CD4-positive, alpha-beta memory T cell (primary cell): ENCODE measurements around the gene BCL11A. TPM values are rescaled to one million over a fixed set of nuclear protein-coding genes. Genes with fewer than 3 reads are reported as not detected.

ENCODE experiments used
- CTCF ChIA-PET: fragments of 350-600 bp; sonication (Branson Sonifier 250); formaldehyde crosslinking; loops from one replicate; lab custom pipeline; 2021; ENCODE audit warnings: inconsistent platforms; ENCODE audit not compliant: partially characterized antibody; lab: Charles Lee
- POLR2A ChIA-PET: fragments of 350-600 bp; sonication (Branson Sonifier 250); formaldehyde crosslinking; loops from one replicate; lab custom pipeline; 2021; ENCODE audit not compliant: partially characterized antibody; lab: Charles Lee
- DNase-seq, 5 donors: peaks; one replicate each; pipeline versions ENCODE4 v3.0.0 to v3.0.0-alpha.2; 2020 to 2022; ENCODE audit warnings: mixed read lengths in 1 of 5
- H3K27ac ChIP-seq: one replicate; pipeline ENCODE4 v1.7.0; 2013; ENCODE audit warnings: low read depth, low read length
- H3K27me3 ChIP-seq: 2 replicates; pipeline ENCODE4 v1.7.0; 2013; ENCODE audit warnings: mild to moderate bottlenecking, low read length, moderate library complexity; ENCODE audit not compliant: insufficient read depth
- H3K36me3 ChIP-seq: 2 replicates; pipeline ENCODE4 v1.7.0; 2013; ENCODE audit warnings: mild to moderate bottlenecking, low read length, moderate library complexity; ENCODE audit not compliant: insufficient read depth
- H3K4me1 ChIP-seq: 2 replicates; pipeline ENCODE4 v1.7.0; 2013; ENCODE audit warnings: mild to moderate bottlenecking, low read length, moderate library complexity; ENCODE audit not compliant: insufficient read depth
- H3K4me3 ChIP-seq, 2 donors: one replicate each; pipeline ENCODE4 v1.7.0; 2013; ENCODE audit warnings: low read length in 2 of 2, mild to moderate bottlenecking in 1 of 2
- H3K9me3 ChIP-seq, 2 donors: one replicate each; pipeline ENCODE4 v1.7.0; 2013; ENCODE audit warnings: low read length in 2 of 2, control low read depth in 1 of 2; ENCODE audit not compliant: control insufficient read depth in 1 of 2
- H3K27ac Mint-ChIP-seq, 7 donors: one replicate each; pipeline ENCODE4 v1.8.0; 2020 to 2021; ENCODE audit warnings: mixed read lengths in 7 of 7, mild to moderate bottlenecking in 6 of 7, inconsistent platforms in 3 of 7, moderate library complexity in 3 of 7
- H3K27me3 Mint-ChIP-seq, 2 donors: one replicate each; pipeline ENCODE4 v1.8.0; 2020 to 2021; ENCODE audit warnings: mixed read lengths in 2 of 2
- H3K36me3 Mint-ChIP-seq, 2 donors: one replicate each; pipeline ENCODE4 v1.8.0; 2020 to 2021; ENCODE audit warnings: mixed read lengths in 2 of 2, inconsistent platforms in 1 of 2, mild to moderate bottlenecking in 1 of 2
- H3K4me1 Mint-ChIP-seq, 4 donors: one replicate each; pipeline ENCODE4 v1.8.0; 2020 to 2021; ENCODE audit warnings: mixed read lengths in 4 of 4, mild to moderate bottlenecking in 1 of 4
- H3K4me3 Mint-ChIP-seq, 8 donors: one replicate each; pipeline ENCODE4 v1.8.0; 2020 to 2021; ENCODE audit warnings: mixed read lengths in 8 of 8, mild to moderate bottlenecking in 7 of 8, moderate library complexity in 6 of 8, inconsistent platforms in 3 of 8
- H3K9me3 Mint-ChIP-seq, 8 donors: one replicate each; pipeline ENCODE4 v1.8.0; 2020 to 2021; ENCODE audit warnings: mixed read lengths in 8 of 8, mild to moderate bottlenecking in 5 of 8, inconsistent platforms in 3 of 8, moderate library complexity in 1 of 8
- intact Hi-C: fragments of 100-400 bp; cut with micrococcal nuclease; formaldehyde crosslinking; loops from one replicate; pipeline ENCODE4 v1.15.1; 2023
- polyA plus RNA-seq, 2 donors: library from polyadenylated mRNA; unstranded; fragments of 300-500 nt; fragmentation: Illumina TruSeq; gene quantifications; one replicate each; pipeline ENCODE4 v1.2.3, GENCODE V29; 2021
- total RNA-seq, 2 experiments: library from RNA; stranded (reverse); gene quantifications; one replicate each; pipeline ENCODE4 v1.2.3, GENCODE V29; 2021

The BCL11A gene
- total and polyA plus RNA-seq, 4 experiments from 2014 or later, result 0.12 to 1.6 TPM; not detected in 2

DNA sequence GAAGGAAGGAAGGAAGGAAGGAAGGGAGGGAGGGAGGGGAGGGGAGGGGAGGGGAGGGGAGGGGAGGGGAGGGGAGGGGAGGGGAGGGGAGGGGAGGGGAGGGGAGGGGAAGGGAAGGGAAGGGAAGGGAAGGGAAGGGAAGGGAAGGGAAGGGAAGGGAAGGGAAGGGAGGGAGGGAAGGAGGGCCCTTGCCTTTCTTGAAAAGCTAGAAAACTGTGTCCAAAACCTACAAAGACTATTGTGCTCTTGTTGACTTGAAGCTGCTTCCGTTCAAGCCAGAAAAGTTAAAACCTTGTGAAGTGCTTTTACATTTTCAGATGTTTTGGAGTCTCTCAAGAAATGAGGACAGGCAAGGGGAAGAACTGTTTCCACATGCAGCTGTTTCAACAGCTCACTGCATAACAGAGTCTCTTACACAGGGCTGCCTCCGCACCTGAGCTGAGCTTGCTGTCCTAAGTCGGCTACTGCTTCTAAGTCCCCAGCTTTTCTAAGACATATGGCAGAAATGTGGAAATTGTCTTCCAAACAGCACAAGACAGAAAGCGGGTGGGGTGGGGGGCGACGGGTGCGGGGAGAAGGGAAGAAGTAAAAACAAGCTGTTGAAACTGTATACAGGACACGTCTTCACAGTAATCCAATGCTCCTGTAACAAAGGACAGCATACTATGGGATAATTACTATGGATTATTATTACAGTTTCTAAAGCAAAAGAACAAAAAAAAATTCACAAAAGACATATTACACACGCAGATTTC lies 46.1 kb downstream of the BCL11A start:
- Histone ChIP-seq H3K27ac (no peak overlapping the region), H3K4me3 (no peak overlapping the region), H3K4me1 (no peaks in the 10 kb centered on the region), H3K36me3 (no peaks in the 10 kb centered on the region), H3K9me3 (no peaks in the 10 kb centered on the region), H3K27me3 (peaks cover 3% of the 10 kb centered on the region)
- POLR2A ChIA-PET, result no interaction called here
- H3K27me3 Mint-ChIP-seq, result peaks cover 20 to 21% of the 10 kb centered on the region in 2 donors
- no peaks in the 10 kb centered on the region for H3K4me1 Mint-ChIP-seq
- CTCF ChIA-PET, result no interaction called here
- intact Hi-C loops, result no loop called here
- no peak for DNase-seq
- no peaks in the 10 kb centered on the region for H3K36me3 Mint-ChIP-seq
- H3K27ac Mint-ChIP-seq, result no peak overlapping the region
- no peaks in the 10 kb centered on the region for H3K9me3 Mint-ChIP-seq
- no peak overlapping the region for H3K4me3 Mint-ChIP-seq

DNA sequence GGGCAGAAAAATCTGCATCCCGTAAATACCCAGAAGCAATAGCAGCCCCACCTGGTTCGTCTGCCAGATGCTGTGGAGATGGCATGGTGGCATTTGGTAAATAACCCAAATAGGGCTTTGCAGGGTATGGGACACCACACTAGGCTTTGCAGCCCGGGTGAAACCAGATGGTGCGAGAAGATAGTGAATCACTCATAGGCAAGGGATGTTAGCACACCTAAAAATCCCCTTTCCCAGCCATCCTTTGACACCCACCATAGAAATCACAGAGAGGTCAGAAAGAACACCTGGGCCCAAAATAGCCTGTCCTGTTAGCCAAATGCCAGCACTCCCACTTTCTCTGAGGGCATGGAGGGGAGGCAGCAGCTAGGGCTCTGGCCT lies 47.6 kb downstream of the BCL11A start:
- intact Hi-C loops, result no loop called here
- no peak for DNase-seq
- Mint-ChIP-seq H3K36me3 (no peaks in the 10 kb centered on the region), H3K9me3 (no peaks in the 10 kb centered on the region), H3K4me1 (no peaks in the 10 kb centered on the region), H3K27me3 (peaks cover 19 to 24% of the 10 kb centered on the region in 2 donors), H3K4me3 (no peak overlapping the region), H3K27ac (no peak overlapping the region)
- ChIA-PET CTCF (no interaction called here), POLR2A (no interaction called here)
- H3K27me3 ChIP-seq, result no peaks in the 10 kb centered on the region
- H3K4me1 ChIP-seq, result no peaks in the 10 kb centered on the region
- no peak overlapping the region for H3K4me3 ChIP-seq
- H3K27ac ChIP-seq, result no peak overlapping the region
- H3K36me3 ChIP-seq, result no peaks in the 10 kb centered on the region
- H3K9me3 ChIP-seq, result no peaks in the 10 kb centered on the region

DNA sequence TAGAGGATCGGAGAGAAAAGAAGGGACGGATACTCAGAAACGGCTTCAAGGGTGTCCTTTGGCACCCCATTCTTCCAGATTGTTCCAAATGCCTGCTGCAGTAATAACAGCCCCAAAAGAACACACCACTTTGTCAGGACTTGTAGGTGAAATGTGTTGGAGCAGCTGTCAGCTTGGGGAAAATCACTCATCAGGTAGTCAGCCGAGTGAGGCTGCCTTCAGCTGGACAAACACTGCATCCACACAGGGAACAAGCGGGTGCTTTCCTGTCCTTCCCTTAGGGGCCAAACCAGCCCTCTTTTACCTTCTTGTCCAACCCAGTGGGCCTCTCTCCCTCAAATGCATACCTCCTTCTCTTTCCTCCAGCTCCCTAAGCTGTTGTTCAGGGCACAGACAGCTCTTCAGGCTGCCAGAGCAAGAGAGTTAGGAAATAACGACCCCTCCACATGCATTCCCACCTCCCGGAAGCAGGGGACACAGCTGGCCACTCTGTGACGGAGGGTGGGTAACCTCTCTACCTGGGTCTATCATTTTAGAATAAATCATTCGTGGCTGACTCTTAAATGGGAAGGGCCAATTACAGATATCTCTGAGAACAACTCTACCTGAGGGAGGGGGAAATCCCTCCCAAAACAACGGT lies 48.1 kb downstream of the BCL11A start:
- Histone ChIP-seq H3K9me3 (no peaks in the 10 kb centered on the region), H3K27ac (no peak overlapping the region), H3K36me3 (no peaks in the 10 kb centered on the region), H3K4me1 (no peaks in the 10 kb centered on the region), H3K27me3 (no peaks in the 10 kb centered on the region), H3K4me3 (no peak overlapping the region)
- intact Hi-C loops, result no loop called here
- Mint-ChIP-seq H3K36me3 (no peaks in the 10 kb centered on the region), H3K4me3 (no peak overlapping the region), H3K27me3 (peaks cover 19 to 24% of the 10 kb centered on the region in 2 donors), H3K27ac (no peak overlapping the region), H3K4me1 (no peaks in the 10 kb centered on the region), H3K9me3 (no peaks in the 10 kb centered on the region)
- ChIA-PET CTCF (no interaction called here), POLR2A (no interaction called here)
- no peak for DNase-seq

DNA sequence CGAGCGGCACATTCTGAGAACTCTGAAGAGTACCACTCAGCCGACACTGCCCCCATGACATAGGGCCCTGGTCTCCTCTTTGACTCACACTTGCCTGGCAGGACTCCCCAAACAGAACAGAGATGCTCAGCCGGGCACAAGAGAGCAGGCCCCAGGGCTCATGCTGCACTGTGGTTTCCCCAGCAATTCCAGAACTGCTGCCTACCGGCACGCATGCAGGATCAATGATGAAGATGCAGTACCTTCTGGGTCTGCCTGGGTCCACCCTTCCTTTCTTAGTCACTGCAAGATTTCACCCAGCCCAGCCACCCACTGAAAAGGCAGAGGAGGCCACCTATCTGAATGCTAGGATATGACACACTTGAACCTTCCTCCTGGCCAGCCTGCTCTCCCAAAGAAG lies 49.4 kb downstream of the BCL11A start:
- Histone ChIP-seq H3K36me3 (no peaks in the 10 kb centered on the region), H3K27me3 (no peaks in the 10 kb centered on the region), H3K9me3 (no peaks in the 10 kb centered on the region), H3K27ac (no peak overlapping the region), H3K4me3 (no peak overlapping the region), H3K4me1 (no peaks in the 10 kb centered on the region)
- intact Hi-C loops, result no loop called here
- Mint-ChIP-seq H3K9me3 (no peaks in the 10 kb centered on the region), H3K36me3 (no peaks in the 10 kb centered on the region), H3K4me3 (no peak overlapping the region), H3K27me3 (peaks cover 17 to 19% of the 10 kb centered on the region in 2 donors), H3K4me1 (no peaks in the 10 kb centered on the region), H3K27ac (no peak overlapping the region)
- DNase-seq, result no peak
- ChIA-PET CTCF (no interaction called here), POLR2A (no interaction called here)

DNA sequence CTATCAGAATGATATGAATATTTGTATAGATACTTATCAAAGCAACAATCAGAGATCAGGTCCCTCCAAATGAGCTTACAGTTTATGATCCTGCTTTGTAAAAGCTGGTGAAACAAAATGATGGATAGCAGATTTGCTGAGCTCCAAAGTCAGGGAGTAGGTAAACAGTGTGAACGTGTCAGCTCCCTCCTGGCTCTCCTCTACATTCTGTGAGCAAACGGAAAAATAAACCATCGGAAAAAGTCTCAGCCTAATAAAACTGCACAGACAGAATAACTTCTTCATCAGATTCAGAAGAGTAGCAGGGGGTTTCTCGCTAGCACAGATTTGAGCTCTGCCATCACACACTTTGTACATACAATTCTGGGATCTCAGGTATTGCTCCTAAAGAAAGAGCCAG lies 51.3 kb downstream of the BCL11A start:
- Mint-ChIP-seq H3K27me3 (peaks cover 14 to 17% of the 10 kb centered on the region in 2 donors), H3K4me3 (no peak overlapping the region), H3K9me3 (no peaks in the 10 kb centered on the region), H3K27ac (no peak overlapping the region), H3K4me1 (no peaks in the 10 kb centered on the region), H3K36me3 (no peaks in the 10 kb centered on the region)
- Histone ChIP-seq H3K4me1 (no peaks in the 10 kb centered on the region), H3K36me3 (no peaks in the 10 kb centered on the region), H3K27me3 (no peaks in the 10 kb centered on the region), H3K27ac (no peak overlapping the region), H3K9me3 (no peaks in the 10 kb centered on the region), H3K4me3 (no peak overlapping the region)
- DNase-seq, result no peak
- POLR2A ChIA-PET, result no interaction called here
- intact Hi-C loops, result no loop called here
- CTCF ChIA-PET, result no interaction called here

DNA sequence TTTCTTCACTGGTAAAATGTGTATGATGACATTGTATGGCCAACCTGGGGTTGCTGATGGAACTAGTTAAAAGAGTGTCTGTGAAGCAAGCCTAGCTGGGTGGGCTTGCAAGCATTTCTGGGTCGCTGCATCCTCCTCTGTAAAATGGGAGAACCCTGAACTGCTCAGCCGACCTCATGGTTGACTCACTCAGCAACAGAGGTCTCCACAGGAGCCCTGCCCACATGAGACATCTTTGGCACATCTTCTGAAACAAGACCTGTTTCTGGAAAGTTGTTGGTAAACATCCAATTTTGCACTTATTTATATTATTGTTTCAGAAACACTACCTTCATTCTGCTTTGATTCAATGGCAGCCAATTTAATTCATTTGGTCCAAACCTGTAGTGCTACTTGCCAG lies 52.6 kb downstream of the BCL11A start:
- H3K27ac Mint-ChIP-seq, result no peak overlapping the region
- no peak overlapping the region for H3K4me3 Mint-ChIP-seq
- no peak for DNase-seq
- no peaks in the 10 kb centered on the region for H3K4me1 Mint-ChIP-seq
- H3K4me3 ChIP-seq, result no peak overlapping the region
- H3K36me3 Mint-ChIP-seq, result no peaks in the 10 kb centered on the region
- H3K4me1 ChIP-seq, result no peaks in the 10 kb centered on the region
- intact Hi-C loops, result no loop called here
- H3K36me3 ChIP-seq, result no peaks in the 10 kb centered on the region
- CTCF ChIA-PET, result no interaction called here
- POLR2A ChIA-PET, result no interaction called here
- H3K27me3 Mint-ChIP-seq, result peaks cover 10 to 14% of the 10 kb centered on the region in 2 donors
- H3K9me3 Mint-ChIP-seq, result no peaks in the 10 kb centered on the region
- no peaks in the 10 kb centered on the region for H3K27me3 ChIP-seq
- no peaks in the 10 kb centered on the region for H3K9me3 ChIP-seq
- no peak overlapping the region for H3K27ac ChIP-seq

DNA sequence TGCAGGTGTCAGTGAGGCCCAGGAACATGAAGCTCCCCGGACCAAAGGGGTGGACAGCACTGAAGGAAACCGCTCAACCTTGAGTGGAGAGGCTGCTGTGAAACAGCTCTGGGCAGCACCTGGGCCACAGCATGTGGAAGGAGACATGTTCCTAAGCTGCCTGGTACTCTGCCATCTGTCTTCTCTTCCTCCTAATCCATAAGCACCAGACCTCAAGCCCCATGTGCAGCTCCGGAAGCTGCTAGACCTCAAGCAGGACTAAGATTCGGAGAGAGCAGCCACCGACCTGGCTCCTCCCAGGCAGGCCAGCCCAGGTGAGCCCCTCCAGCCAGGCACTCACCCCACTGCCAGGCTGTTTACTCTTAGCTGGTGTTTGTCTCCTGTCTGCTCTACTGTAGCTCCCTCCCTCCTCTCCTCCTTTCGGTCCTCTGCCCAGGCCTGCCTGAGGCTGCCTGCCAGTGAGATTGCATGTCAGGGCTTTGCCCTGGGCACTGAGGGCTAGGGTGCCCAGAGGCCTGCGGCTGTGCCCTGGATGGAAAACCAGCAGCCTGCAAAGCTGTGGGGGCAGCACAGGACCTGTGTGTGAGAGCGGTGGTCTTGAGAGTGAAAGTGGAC lies 53.7 kb downstream of the BCL11A start:
- Mint-ChIP-seq H3K9me3 (no peaks in the 10 kb centered on the region), H3K27ac (no peak overlapping the region), H3K4me3 (no peak overlapping the region), H3K4me1 (no peaks in the 10 kb centered on the region), H3K27me3 (peaks cover 6 to 11% of the 10 kb centered on the region in 2 donors), H3K36me3 (no peaks in the 10 kb centered on the region)
- H3K9me3 ChIP-seq, result no peaks in the 10 kb centered on the region
- H3K4me1 ChIP-seq, result no peaks in the 10 kb centered on the region
- DNase-seq, result no peak
- intact Hi-C loops, result no loop called here
- H3K27ac ChIP-seq, result no peak overlapping the region
- no peak overlapping the region for H3K4me3 ChIP-seq
- ChIA-PET CTCF (no interaction called here), POLR2A (no interaction called here)
- H3K36me3 ChIP-seq, result no peaks in the 10 kb centered on the region
- H3K27me3 ChIP-seq, result no peaks in the 10 kb centered on the region
